Hippocampal formation (tissue), 2 donors: Measurements from ENCODE around the gene ADAMTS6.

Source experiments
- DNase-seq, 2 donors: peaks; one replicate each; lab custom pipeline; 2025; lab: John Stamatoyannopoulos, UW

ADAMTS6 gene

GRCh38 chr5:65144136-65144871 is 337.4 kb downstream of the ADAMTS6 start:
- no peak for DNase-seq

DNA sequence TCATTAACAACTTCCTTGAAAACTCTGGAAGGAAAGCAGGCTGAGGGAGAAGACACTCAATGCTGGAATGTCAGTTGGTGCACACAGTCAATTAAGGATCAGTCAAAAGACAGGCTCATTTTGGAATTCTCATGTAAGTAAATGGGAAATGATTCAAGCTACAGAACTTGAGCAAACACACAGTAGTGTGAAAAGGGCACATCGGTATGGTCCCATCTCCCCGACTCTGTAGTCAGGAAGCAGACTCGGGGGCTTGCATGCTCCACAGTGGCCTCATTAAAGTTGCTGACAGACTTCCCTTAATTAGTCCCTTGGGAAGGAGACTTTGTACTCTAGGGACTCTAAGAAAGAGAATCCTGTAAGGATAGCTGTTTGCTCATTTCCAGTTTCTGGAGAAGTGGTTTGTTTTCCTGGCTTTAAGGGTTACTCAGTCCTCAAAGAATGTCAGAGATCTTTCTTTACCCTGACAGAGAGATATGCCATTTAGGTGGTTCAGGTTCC is 339.2 kb downstream of the ADAMTS6 start:
- DNase-seq, result no peak

GRCh38 chr5:65142016-65142415 is 339.7 kb downstream of the ADAMTS6 start:
- no peak for DNase-seq

GRCh38 chr5:65141493-65141892 is 340.2 kb downstream of the ADAMTS6 start:
- no peak for DNase-seq

GRCh38 chr5:65137631-65138030 is 344.1 kb downstream of the ADAMTS6 start:
- DNase-seq, result no peak

DNA sequence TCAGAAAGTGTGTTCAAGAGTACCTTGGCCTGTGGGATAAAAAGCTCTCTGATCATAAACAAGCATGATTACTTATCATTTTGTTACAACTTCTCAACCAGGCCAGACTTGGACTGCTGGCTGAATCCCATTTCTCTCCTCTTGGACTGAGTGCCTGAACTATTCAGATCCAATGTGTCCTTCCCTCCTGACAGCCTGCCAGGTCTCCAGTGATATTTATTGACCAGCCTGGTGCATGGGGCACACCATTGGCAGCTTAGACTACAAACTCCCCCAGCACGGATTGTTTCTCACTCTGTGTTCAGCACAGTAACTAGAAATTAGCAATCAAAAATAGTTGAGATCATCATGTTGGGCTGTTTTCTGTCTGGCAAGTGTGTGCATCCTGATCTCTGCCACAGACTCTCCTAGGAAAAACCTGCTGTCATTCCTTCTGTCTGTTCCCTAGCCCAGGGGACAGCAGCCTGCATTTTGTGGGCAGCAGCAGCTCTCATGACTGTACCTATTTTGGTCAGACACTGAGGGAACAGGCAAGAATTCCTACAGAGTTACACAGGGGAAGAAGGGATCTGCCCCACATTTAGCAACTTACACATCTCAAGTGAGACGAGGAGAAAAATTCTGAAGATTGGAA is 348.1 kb downstream of the ADAMTS6 start:
- peak; percentile 9 to 48 for DNase-seq

- DNase-seq, result no peak
Measured at GRCh38 chr5:65132386-65132785, 349.3 kb downstream of the ADAMTS6 start.

DNA sequence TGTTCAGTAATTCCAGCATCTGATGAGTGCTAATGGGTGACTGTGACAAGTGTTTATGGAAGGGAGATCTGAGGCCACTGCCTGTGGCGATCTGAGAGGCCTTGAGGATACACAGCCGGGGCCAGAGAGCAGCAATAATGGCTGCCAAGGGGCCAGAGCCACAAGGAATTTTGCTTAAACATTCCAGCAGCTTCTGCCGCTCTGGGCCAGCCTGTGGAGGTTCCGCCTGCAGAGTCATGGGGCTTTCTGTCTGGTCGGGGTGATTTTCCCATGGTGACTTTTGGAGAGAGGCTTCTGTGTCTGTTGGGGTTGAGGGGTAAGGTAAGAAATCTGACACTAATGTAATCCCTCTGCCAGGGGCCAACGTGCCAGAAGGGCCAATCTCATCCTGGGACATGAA is 353.5 kb downstream of the ADAMTS6 start:
- no peak for DNase-seq

DNA sequence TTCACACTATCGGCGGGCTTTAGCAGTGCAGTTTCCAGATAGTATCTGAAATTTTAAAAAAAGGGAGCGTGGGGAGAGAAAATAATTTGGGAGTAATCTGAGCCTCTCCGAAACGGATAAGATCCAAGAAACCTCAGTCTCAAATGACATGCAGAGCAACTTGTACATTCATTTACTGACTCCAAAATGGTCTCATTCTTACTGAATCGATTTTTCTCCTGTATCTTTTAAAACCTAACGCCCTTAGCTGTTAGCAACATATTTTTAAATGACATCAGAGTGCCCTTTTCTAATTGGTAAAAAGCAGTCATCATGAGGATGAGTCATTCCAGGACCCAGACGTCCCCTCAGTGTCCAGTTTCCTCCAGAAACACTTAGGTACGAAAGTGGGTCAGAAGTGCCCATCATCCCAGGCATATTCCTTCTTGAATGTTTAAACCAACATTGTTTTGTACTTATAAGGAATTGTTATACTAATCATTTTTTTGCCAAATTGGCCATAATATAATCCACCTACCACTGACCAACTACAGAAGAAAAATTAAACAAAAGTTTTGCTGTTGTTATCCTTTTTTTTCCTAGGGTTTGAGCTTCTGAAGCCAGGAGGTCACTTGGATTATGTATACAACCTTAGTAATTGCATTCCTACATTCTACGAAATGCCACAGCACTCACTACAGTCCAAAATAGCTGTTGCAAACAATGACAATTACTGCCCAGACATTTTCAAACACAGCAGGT is 354.4 kb downstream of the ADAMTS6 start:
- no peak for DNase-seq

DNA sequence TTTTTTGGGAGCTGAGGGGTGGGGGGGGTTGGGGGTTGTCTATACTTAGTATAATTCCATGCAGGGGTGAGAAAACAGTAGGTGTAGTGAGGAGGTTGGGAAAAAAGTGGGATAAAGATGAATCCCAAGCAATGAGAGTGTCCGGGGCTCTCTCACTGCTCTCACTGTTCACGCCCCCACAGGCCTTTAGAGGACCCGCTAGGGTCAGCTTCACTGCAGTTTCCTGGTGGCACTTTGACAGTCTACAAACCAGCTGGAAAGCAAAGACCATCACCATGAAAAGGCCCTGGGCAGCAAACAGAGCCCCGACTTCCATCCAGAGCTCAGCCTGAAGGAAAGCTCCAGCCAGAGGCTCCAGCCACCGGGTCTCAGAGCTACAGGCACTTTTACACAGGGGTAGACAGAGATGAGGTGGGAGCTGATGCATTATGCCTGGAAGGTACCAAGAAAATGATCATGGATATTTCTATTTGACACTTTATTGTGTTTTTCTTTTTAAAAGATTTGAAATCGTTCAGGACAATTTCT is 355.1 kb downstream of the ADAMTS6 start:
- no peak for DNase-seq

DNA sequence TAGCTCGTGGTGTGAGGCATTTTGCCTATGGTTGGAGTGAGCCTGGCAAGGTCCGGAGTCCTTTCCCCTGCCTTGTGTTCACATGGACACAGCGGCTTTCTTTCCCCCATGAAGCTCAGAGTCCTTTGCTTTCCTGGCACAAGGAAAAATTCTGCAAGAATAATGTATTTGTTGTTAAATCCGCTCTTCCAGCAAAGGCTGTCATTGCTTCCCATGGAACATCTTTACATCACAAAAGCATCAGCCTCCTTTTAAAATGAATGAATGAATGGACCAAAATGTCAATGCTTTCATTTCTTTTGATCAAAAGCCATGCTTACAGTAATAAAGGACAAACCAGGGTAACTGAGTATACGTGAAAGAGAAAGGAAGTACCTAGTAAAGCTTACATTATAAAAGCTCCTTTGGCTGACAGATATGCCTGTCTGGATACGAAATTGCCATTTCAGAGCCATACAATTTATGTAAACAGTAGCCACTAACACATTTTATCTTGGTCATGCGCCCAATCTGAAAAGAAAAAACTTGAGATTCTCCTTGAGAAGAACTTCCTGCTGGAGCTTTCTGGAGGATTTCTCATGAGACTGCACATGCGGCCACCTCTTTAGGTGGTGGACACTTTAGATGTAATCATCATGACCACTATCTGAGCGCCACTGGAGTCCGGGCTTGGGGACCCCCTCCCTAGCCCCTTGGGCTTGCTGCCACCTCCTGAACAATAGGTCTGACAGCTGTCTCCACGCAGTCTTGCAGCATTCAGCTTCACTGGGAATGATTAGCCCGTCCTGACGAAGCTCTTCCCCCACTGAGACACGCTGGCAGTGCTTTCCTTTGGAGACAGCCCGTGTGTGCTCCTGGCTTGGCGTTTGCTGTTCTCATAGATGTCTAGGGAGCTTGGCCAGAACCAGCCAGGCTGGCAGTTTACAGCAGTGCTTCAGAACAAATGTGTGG is 355.9 kb downstream of the ADAMTS6 start:
- peak; percentile 7 to 58 for DNase-seq

DNA sequence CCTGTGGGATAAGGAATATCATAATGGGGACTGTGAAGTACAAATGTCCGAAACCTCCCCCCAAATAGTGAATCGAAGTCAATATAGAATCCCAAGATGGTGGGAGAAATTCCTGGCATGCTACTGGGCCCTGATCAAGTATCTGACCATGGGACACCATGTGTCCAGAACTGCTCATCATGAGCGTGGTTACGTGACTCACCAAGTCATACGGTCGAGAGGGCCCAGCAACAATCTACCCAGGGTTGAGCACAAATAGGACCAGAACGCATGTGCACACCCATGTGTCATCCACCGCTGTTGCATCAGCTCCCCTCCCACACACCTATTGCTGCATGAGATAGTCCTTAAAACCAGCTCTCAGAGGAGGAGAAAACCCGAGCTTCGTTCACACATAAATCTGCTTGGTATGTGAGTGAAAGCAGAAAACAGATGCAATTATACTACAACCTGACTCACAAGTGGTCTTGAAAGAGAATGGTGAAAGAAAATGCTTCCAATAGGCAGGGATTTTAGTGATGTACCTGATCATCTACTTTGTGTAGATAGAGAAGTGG is 359.8 kb downstream of the ADAMTS6 start:
- no peak for DNase-seq

- DNase-seq, result no peak
Measured at GRCh38 chr5:65120371-65120967, 361.3 kb downstream of the ADAMTS6 start.

DNA sequence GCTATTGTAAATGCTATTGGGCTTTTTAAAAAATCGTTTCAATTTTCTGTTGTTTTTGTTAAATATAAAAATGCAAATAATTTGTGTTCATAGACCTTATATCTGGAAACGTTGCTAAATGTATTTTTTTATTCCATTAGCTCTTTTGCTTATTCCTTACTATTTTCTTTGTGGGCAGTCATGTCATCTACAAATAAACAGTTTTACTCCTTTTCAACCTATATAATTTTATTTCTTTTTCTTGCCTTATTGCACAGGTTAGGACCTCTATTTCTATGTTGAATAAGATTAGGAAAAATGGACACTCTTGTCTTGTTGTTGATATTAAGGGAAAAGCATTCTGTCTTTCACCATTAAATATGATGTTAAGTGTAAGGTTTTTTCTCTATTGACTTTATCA is 364.2 kb downstream of the ADAMTS6 start:
- DNase-seq, result no peak

DNA sequence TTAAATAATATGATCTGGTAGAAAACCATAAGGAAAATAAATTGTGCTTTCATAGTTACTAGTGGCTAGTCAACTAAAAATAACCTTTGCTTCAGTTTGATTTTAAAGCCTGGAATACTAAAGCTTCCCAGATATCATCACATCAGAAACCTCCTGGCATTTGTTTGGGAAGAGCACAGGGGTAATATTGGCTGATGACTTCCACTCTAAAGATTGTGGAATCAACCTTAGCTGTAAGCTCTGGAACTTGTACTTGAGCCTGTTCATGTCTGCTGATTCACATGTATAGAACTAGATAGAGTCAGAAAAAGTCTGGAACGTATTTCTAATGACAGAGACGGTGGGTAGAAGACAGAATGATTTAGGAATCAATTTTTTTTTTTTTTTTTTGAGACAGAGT is 367.9 kb downstream of the ADAMTS6 start:
- no peak for DNase-seq

DNA sequence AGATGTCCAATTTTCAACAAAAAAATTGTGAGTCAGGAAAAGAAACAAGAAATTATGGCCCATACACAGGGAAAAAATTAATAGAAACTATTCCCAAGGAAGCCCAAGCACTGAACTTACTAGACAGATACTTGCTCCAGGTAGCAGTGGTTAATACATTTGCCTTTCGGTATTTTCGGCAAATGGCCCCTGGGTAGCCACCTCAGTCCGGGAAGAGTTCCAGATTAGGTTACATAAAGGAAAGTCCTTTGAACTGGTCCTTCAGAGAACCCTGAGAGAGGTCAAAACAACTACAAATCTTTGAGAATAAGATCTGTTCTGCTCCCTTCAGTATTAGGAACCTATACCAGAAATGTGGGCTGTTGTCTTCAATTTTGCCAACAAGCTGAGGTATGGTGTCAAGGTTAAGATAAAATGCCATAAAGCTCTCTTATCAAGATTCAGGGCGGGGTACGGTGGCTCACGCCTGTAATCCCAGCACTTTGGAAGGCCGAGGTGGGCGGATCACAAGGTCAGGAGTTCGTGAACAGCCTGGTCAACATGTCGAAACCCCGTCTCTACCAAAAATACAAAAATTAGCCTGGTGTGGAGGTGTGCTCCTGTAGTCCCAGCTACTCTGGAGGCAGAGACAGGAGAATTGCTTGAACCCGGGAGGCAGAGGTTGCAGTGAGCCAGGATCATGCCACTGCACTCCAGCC is 369.6 kb downstream of the ADAMTS6 start:
- no peak for DNase-seq

GRCh38 chr5:65108786-65109743 is 372.7 kb downstream of the ADAMTS6 start:
- no peak for DNase-seq

GRCh38 chr5:65105301-65105700 is 376.4 kb downstream of the ADAMTS6 start:
- no peak for DNase-seq

GRCh38 chr5:65104831-65105230 is 376.9 kb downstream of the ADAMTS6 start:
- no peak for DNase-seq
